GM12891 (cell line): ENCODE data around the gene KCNC4.
A peak's percentile ranks its signal among the peaks of the same experiment; 100 is the strongest.

ENCODE experiments used
- DNase-seq: peaks from one replicate; pipeline ENCODE4 v3.0.0; 2011; ENCODE audit warnings: low spot score; ENCODE audit not compliant: insufficient read length
- FAIRE-seq: peaks from 2 replicates; lab custom pipeline; 2011; peaks lifted over from hg19 to GRCh38; lab: Jason Lieb, UNC
- PAX5 ChIP-seq: IDR thresholded peaks from 2 replicates; pipeline ENCODE4 v1.6.1; 2011; ENCODE audit warnings: low read length, moderate library complexity, mild to moderate bottlenecking; ENCODE audit not compliant: insufficient read depth, severe bottlenecking
- POLR2A ChIP-seq: IDR thresholded peaks from 2 replicates; pipeline ENCODE4 v1.6.1; 2011; ENCODE audit warnings: low read depth, low read length, control low read depth
- POLR2AphosphoS5 ChIP-seq: IDR thresholded peaks from 2 replicates; pipeline ENCODE4 v1.6.1; 2011; ENCODE audit warnings: low read depth, low read length, control low read depth
- POU2F2 ChIP-seq: IDR thresholded peaks from 2 replicates; pipeline ENCODE4 v1.6.1; 2011; ENCODE audit warnings: low read depth, mild to moderate bottlenecking, control low read depth, low read length, moderate library complexity
- SPI1 ChIP-seq: IDR thresholded peaks from 2 replicates; pipeline ENCODE4 v1.6.1; 2011; ENCODE audit warnings: low read depth, low read length, control low read depth
- TAF1 ChIP-seq: IDR thresholded peaks from 2 replicates; pipeline ENCODE4 v1.6.1; 2011; ENCODE audit warnings: low read depth, low read length, control low read depth

Gene KCNC4

DNA sequence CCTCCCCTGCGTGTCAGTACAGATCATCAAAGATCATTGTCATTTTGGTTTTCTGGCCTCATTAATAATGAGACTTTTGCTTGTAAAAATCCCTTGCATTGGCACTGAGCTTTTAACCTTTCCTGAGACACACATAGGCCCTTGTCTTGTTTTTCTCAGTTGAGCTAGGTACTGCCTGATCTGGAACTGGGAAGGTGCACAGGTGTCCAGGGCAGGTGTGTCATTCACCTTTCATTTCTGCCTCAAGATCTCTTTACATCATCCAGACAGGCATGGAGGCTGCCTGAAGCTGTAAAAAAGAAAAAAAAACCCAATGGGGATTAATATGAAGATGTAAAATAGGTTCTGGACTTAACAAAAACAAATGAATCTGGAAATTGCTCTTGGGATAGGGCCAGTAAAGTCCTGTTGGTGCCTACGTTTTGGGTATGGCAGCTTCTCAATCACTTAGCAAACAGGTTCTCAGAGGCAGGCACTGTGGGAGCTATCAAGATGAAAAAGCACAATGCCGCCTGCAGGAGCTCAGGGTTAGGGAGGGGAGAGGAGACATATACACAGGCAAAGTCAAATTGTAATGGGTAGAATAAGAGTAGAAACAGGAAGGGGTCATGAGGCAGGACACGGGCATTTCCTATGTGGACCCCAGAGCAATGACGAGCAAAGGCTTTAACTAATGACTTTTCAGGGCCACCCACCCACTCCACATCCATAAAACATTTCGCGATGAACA is 1.0 kb upstream of the KCNC4 start:
- TF ChIP-seq SPI1 (no peak), POLR2A (no peak), PAX5 (no peak)
- DNase-seq: no peak
- FAIRE-seq: no peak

DNA sequence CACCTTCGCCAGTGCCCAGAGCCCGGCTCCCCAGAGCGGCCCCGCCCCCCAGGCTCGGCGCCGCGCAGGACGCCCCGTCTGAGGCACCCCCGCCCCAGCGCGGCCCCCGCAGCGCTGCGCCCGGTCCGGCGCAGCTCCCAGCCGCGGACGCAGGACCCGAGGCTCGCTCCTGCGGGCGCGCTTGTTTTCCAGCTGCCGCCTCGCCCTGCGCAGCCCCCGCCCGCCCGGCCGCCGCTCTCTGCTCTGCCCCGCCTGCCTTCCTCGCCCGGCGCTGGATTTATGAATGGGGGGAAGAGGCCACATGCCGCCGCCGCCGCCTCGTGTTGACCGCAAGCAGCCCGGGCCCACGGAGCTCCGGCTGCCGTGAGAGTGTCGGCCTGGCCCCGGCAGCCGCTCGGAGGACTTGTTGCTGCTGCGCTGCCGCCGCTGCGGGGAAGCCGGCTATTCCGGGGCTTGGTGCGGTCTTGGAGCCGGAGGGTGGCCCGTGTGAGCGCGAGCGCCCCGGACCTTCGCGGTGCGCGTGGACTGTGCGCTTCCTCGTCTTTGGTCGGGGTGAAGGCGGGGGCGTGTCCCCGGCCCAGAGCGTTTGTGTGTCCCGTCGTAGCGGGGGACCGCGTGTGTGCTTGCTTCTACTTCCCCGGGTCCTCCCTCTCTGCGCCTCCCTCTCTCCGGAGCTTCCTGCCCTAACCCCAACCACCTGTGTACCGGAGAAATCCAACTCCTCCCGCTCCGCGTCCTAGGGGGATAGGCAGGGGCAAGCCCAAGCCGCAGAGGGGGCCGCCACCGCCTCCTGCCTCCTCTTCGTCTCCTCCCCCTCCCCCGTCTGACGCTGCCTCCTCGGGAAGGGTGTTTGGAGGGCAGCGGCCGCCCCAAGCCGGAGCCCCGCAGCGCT is 736 bp downstream of the KCNC4 start:
- peak; percentile 50 for DNase-seq

DNA sequence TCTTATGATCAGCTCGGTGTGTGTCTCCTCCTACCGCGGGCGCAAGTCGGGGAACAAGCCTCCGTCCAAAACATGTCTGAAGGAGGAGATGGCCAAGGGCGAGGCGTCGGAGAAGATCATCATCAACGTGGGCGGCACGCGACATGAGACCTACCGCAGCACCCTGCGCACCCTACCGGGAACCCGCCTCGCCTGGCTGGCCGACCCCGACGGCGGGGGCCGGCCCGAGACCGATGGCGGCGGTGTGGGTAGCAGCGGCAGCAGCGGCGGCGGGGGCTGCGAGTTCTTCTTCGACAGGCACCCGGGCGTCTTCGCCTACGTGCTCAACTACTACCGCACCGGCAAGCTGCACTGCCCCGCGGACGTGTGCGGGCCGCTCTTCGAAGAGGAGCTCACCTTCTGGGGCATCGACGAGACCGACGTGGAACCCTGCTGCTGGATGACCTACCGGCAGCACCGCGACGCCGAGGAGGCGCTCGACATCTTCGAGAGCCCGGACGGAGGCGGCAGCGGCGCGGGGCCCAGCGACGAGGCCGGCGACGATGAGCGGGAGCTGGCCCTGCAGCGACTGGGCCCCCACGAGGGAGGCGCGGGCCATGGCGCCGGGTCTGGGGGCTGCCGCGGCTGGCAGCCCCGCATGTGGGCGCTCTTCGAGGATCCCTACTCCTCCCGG is 1.5 kb downstream of the KCNC4 start:
- no peak for DNase-seq
- peak; percentile 57 for FAIRE-seq
- TF ChIP-seq TAF1 (no peak), POLR2AphosphoS5 (no peak), POU2F2 (no peak), SPI1 (no peak), POLR2A (no peak), PAX5 (no peak)

More for the DNA sequence above, 736 bp downstream of the KCNC4 start:
- no peak for TF ChIP-seq POLR2A
- peak; percentile 50 for FAIRE-seq

DNA sequence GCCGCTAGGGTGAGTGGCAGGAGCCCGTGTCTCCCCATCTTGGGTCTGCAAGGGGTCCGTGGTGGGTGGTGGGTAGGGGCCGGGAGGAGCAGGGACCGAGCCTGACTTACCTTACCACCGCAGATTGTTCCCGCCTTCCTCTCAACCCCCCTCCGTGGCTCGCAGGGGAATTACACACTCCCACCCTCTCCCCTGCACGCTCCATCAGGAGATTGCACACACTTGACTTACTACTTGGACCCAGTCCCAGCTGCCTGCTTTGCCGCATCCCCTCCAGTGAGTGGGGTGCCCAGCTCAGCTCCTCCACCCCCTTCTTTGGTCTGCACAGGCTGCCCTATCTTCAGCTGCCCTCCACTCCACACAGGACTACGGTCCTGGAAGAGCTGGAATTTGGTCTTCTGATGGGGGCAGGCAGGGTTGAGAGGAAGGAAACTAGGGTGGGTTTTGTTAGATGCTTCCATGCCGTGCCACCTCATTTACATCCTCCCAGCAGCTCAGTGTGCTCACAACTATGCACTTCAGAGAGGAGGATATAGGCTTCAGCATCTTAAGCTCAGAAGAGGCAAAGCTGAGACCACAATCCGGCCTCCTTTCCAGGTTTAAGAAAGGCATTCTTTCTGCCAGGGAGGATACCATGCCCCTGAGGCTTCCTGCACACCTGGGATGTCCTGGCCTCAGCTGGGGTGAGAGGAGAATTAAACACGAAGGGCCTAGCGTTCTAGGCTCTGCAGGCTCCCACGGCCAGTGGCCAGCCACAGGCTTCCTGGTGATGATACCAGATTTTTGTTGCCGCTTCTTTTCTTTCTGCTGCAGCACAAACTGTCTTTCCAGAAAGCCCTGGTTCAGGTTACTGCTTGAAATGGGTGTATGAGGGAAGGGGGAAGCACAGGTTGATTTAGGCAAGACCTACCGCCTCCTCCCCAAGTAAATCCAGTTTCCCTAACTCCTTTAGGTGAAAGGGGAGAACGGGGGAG is 2.3 kb downstream of the KCNC4 start:
- TF ChIP-seq PAX5 (no peak), POU2F2 (no peak), POLR2AphosphoS5 (no peak), SPI1 (no peak), POLR2A (no peak), TAF1 (no peak)
- FAIRE-seq (peak; percentile 33), DNase-seq (no peak)

DNA sequence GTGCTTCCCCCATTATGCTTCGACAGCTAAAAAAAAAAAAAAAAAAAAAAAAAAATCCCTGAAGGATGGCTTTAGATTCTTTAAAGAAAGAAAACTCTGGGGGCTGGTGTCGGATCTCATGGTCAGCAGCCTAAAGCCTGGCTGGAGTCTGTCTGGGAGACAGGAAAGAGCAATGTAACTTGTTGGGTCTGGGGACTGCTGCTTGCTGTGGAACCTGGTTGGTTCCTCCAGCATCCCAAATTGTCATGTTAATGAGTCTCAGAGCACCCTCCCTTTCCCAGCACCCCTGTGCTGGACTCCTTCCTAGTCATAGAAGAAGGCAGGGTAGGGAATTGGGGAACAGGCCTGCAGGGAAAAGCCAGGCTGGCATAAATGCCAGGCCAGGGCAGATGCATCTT is 3.0 kb downstream of the KCNC4 start:
- no peak for FAIRE-seq
- DNase-seq: no peak
- TF ChIP-seq POLR2AphosphoS5 (no peak), SPI1 (no peak), POLR2A (no peak), POU2F2 (no peak), TAF1 (no peak), PAX5 (no peak)

DNA sequence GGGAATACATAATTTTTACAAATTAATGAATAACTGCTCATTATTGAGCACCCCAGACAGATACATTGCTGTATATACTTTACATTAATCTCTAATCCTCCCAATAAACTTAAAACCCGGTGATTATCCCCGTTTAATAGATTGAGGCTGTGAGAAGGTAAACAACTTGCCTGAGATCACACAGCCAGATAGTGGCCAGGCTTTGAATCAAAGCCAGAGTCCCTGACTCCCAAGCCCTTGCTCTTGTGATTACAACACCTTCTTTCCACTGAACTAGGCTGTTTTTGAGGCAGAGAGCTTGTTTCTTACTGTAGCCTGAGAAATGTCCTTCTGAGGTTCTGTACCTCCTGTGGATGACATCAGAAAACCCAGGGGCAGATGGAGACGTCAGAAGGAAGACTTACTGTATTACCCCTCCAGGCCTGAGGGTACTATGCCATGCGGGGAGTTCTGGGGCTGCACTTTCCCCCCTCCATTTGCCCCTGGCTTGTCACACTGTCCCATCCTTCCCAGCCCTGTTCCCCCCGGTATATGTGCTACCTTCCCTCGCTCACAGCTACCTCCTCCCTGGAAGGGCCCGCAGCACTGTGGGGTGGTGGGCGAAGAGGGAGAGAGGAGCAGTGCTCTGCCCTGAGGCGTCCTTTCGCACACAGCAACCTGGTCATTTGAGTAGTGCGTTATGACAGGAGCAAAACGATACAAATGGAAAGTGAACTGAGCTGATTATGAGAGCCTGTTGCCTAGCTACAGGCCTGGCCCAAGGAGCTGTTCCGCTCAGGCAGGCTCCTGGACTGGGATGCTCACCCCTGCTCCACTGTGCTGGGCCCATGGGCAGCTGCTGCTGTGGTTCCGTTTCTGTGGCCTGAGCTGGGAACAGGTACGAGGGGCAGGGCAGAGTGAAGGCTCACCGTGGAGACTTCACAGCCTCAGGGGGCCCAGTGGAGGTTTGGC is 4.6 kb downstream of the KCNC4 start:
- TF ChIP-seq POU2F2 (no peak), TAF1 (no peak), POLR2A (no peak), SPI1 (no peak), POLR2AphosphoS5 (no peak), PAX5 (no peak)
- FAIRE-seq: no peak
- no peak for DNase-seq

DNA sequence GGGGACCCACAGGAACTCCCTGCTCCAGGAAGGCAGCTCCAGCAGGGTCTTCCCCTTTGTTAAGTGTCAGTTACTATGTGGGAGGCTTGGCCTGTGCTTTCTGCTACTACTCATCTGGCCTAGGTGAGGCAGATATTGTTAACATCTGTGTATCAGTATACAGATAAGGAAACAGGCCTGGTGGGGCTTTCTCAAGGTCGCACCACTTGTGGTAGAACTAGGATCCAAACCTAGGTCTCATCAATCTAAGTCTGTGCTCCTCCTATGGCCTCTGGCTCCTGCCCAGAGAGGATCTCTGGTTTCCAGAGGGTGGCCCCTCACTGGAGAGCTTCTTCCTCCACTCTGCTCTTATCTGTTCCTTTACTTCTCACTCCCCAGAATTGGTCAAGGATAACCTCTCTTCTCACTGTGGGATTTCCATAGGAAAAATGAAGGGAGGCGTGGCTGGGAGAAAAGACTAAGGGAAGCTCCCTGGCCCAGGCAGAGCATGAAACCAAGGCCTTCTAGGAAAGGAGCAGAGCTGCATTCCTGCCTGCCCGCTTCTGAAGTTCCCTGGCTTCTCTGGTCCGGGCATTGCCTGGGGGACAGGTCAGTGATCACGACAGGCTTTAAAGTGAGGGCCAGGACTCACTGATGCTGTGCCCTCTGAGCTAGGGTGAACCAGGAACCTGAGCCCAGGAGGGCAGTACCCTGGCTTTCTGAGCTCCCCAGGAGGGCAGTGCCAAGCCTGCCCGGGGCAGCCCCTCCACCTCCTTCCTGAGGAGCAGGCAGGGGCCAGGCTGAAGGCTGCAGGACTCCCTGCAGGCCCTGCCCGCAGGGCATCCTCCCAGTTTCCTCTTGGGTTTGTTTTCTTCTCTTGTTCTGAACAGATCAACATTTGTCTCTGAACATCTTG is 5.8 kb downstream of the KCNC4 start:
- no peak for FAIRE-seq
- no peak for DNase-seq
- TF ChIP-seq PAX5 (no peak), SPI1 (no peak), TAF1 (no peak), POU2F2 (no peak), POLR2A (no peak), POLR2AphosphoS5 (no peak)
